K562 (cell line): ENCODE measurements around the gene RAB3C. TPM values are rescaled to one million over a fixed set of nuclear protein-coding genes. Genes with fewer than 3 reads are reported as not detected.

Experiments
- KAT7 ChIP-seq: sonication (generic); formaldehyde crosslinking; IDR thresholded peaks from 2 replicates; pipeline ENCODE4 v1.8.0; 2022; ENCODE audit warnings: missing genetic modification reagents, mild to moderate bottlenecking, borderline replicate concordance
- POLR2AphosphoS5 ChIP-seq: IDR thresholded peaks from 2 replicates; pipeline ENCODE4 v1.6.1; 2011; ENCODE audit warnings: mild to moderate bottlenecking, low read depth, low read length, moderate library complexity; ENCODE audit not compliant: control insufficient read depth, insufficient read depth
- polyA plus RNA-seq, 8 experiments: library from polyadenylated mRNA; depleted of rRNA in 4 of 8; stranded (reverse) in 5 of 8; unstranded in 3 of 8; fragments of >200 nt; fragmentation: Nextera tagmentation in 2 of 8; fragmentation: Illumina TruSeq in 1 of 8; extraction: Ambion mirVana in 2 of 8; extraction: Trizol in 1 of 8; gene quantifications; 2 replicates each; pipeline versions ENCODE4 v1.2.1 to v1.2.3, GENCODE V29; 2011 to 2014; ENCODE audit warnings: inconsistent platforms in 1 of 8, missing spikeins in 1 of 8
- total RNA-seq, 7 experiments: library from RNA; depleted of rRNA in 6 of 7; stranded (reverse); fragments of >200 nt in 6 of 7; fragmentation: Illumina TruSeq in 2 of 7; extraction: Trizol in 2 of 7; gene quantifications; 2 replicates each; pipeline versions ENCODE4 v1.2.1 to v1.2.3, GENCODE V29; 2011 to 2021; ENCODE audit warnings: low replicate concordance in 1 of 7
- TF ChIP-seq, protein P1 (sequence below): fragments of 450-650 bp; IDR thresholded peaks from 2 replicates; pipeline ENCODE4 v1.6.1; 2016; ENCODE audit warnings: mild to moderate bottlenecking, moderate library complexity

Gene RAB3C
- total and polyA plus RNA-seq, 9 of the 15 experiments (the other 6 are each of a cell fraction or from before 2014, with no cell fraction given) = not detected

DNA sequence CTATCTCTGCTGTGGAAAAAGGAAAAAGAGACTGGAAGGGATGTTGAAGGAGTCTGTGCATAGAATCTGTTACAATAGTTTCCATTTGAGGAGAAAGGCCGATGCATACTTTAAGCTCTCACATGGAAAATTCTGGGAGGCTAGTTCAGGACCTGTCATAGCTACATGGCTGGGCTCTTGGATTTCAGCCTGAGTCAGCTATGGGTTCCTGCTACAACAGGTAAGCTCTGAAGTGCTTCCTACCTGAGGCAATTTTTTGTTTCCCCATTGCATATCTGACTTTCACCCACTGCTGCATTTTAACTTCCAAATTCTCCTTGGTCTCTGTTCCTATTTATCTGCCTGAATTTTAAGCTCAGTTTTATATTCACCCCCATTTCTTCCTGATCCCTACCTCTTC is 310.7 kb downstream of the RAB3C start (continued):
- TF ChIP-seq, protein P1, sequence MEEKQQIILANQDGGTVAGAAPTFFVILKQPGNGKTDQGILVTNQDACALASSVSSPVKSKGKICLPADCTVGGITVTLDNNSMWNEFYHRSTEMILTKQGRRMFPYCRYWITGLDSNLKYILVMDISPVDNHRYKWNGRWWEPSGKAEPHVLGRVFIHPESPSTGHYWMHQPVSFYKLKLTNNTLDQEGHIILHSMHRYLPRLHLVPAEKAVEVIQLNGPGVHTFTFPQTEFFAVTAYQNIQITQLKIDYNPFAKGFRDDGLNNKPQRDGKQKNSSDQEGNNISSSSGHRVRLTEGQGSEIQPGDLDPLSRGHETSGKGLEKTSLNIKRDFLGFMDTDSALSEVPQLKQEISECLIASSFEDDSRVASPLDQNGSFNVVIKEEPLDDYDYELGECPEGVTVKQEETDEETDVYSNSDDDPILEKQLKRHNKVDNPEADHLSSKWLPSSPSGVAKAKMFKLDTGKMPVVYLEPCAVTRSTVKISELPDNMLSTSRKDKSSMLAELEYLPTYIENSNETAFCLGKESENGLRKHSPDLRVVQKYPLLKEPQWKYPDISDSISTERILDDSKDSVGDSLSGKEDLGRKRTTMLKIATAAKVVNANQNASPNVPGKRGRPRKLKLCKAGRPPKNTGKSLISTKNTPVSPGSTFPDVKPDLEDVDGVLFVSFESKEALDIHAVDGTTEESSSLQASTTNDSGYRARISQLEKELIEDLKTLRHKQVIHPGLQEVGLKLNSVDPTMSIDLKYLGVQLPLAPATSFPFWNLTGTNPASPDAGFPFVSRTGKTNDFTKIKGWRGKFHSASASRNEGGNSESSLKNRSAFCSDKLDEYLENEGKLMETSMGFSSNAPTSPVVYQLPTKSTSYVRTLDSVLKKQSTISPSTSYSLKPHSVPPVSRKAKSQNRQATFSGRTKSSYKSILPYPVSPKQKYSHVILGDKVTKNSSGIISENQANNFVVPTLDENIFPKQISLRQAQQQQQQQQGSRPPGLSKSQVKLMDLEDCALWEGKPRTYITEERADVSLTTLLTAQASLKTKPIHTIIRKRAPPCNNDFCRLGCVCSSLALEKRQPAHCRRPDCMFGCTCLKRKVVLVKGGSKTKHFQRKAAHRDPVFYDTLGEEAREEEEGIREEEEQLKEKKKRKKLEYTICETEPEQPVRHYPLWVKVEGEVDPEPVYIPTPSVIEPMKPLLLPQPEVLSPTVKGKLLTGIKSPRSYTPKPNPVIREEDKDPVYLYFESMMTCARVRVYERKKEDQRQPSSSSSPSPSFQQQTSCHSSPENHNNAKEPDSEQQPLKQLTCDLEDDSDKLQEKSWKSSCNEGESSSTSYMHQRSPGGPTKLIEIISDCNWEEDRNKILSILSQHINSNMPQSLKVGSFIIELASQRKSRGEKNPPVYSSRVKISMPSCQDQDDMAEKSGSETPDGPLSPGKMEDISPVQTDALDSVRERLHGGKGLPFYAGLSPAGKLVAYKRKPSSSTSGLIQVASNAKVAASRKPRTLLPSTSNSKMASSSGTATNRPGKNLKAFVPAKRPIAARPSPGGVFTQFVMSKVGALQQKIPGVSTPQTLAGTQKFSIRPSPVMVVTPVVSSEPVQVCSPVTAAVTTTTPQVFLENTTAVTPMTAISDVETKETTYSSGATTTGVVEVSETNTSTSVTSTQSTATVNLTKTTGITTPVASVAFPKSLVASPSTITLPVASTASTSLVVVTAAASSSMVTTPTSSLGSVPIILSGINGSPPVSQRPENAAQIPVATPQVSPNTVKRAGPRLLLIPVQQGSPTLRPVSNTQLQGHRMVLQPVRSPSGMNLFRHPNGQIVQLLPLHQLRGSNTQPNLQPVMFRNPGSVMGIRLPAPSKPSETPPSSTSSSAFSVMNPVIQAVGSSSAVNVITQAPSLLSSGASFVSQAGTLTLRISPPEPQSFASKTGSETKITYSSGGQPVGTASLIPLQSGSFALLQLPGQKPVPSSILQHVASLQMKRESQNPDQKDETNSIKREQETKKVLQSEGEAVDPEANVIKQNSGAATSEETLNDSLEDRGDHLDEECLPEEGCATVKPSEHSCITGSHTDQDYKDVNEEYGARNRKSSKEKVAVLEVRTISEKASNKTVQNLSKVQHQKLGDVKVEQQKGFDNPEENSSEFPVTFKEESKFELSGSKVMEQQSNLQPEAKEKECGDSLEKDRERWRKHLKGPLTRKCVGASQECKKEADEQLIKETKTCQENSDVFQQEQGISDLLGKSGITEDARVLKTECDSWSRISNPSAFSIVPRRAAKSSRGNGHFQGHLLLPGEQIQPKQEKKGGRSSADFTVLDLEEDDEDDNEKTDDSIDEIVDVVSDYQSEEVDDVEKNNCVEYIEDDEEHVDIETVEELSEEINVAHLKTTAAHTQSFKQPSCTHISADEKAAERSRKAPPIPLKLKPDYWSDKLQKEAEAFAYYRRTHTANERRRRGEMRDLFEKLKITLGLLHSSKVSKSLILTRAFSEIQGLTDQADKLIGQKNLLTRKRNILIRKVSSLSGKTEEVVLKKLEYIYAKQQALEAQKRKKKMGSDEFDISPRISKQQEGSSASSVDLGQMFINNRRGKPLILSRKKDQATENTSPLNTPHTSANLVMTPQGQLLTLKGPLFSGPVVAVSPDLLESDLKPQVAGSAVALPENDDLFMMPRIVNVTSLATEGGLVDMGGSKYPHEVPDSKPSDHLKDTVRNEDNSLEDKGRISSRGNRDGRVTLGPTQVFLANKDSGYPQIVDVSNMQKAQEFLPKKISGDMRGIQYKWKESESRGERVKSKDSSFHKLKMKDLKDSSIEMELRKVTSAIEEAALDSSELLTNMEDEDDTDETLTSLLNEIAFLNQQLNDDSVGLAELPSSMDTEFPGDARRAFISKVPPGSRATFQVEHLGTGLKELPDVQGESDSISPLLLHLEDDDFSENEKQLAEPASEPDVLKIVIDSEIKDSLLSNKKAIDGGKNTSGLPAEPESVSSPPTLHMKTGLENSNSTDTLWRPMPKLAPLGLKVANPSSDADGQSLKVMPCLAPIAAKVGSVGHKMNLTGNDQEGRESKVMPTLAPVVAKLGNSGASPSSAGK = no peak
- TF ChIP-seq POLR2AphosphoS5 = no peak
- no peak for TF ChIP-seq KAT7
